ENCODE results near the gene MRPL43. TPM values are rescaled to one million over a fixed set of nuclear protein-coding genes. Genes with fewer than 3 reads are reported as not detected.

MRPL43 gene
- total RNA-seq, 6 experiments from 2014 or later: 101 to 120 (median 115) TPM

- no peak for DNase-seq
- no peak overlapping the region for H3K4me3 Mint-ChIP-seq
- H3K9me3 Mint-ChIP-seq: no peaks in the 10 kb centered on the region
- TF ChIP-seq CTCF (IDR thresholded peaks at IDR 0.05): peak; percentile 55
- 0 out of 2 replicates have a peak, but pooled peaks cover 5% of the 10 kb centered on the region for H3K36me3 Mint-ChIP-seq (ENCODE audit: low read depth)
- H3K27ac Mint-ChIP-seq: no peak overlapping the region
- peaks cover 10% of the 10 kb centered on the region for H3K27me3 Mint-ChIP-seq (ENCODE audit: insufficient read depth)
- peaks cover 34% of the 10 kb centered on the region for H3K4me1 Mint-ChIP-seq (ENCODE audit: low read depth)
Measured at GRCh38 chr10:101029520-101030295, 42.4 kb upstream of the MRPL43 start.

GRCh38 chr10:101028446-101029337, 41.4 kb upstream of the MRPL43 start:
- Mint-ChIP-seq H3K27ac (no peak overlapping the region), H3K27me3 (ENCODE audit: insufficient read depth) (peaks cover 10% of the 10 kb centered on the region), H3K9me3 (no peaks in the 10 kb centered on the region), H3K4me3 (no peak overlapping the region), H3K36me3 (ENCODE audit: low read depth) (0 out of 2 replicates have a peak, but pooled peaks cover 4% of the 10 kb centered on the region), H3K4me1 (ENCODE audit: low read depth) (peaks cover 30% of the 10 kb centered on the region)
- DNase-seq: no peak
- TF ChIP-seq CTCF (IDR thresholded peaks at IDR 0.05): no peak

- H3K4me1 Mint-ChIP-seq (ENCODE audit: low read depth): peaks cover 23% of the 10 kb centered on the region
- no peak overlapping the region for H3K27ac Mint-ChIP-seq
- H3K36me3 Mint-ChIP-seq (ENCODE audit: low read depth): no peaks in the 10 kb centered on the region
- H3K4me3 Mint-ChIP-seq: no peak overlapping the region
- no peak for DNase-seq
- no peak for TF ChIP-seq CTCF (IDR thresholded peaks at IDR 0.05)
- H3K27me3 Mint-ChIP-seq (ENCODE audit: insufficient read depth): peaks cover 14% of the 10 kb centered on the region
- no peaks in the 10 kb centered on the region for H3K9me3 Mint-ChIP-seq
Measured at GRCh38 chr10:101027106-101027720, 39.9 kb upstream of the MRPL43 start.

- H3K36me3 Mint-ChIP-seq (ENCODE audit: low read depth): no peaks in the 10 kb centered on the region
- H3K27ac Mint-ChIP-seq: no peak overlapping the region
- H3K4me3 Mint-ChIP-seq: no peak overlapping the region
- H3K27me3 Mint-ChIP-seq (ENCODE audit: insufficient read depth): peaks cover 14% of the 10 kb centered on the region
- H3K4me1 Mint-ChIP-seq (ENCODE audit: low read depth): peaks cover 5% of the 10 kb centered on the region; the same call in 1 of the 2 replicates
- DNase-seq: no peak
- H3K9me3 Mint-ChIP-seq: no peaks in the 10 kb centered on the region
- no peak for TF ChIP-seq CTCF (IDR thresholded peaks at IDR 0.05)
Measured at GRCh38 chr10:101022967-101023705, 35.8 kb upstream of the MRPL43 start.

All from HFFc6 (cell line).